GM12801 (cell line): ENCODE measurements around the gene SREBF2.

ENCODE experiments used
- CTCF ChIP-seq: IDR thresholded peaks from one replicate; pipeline ENCODE4 v1.5.1; 2011; ENCODE audit warnings: control low read depth; ENCODE audit not compliant: insufficient read length; ENCODE audit errors: extremely low read depth

The SREBF2 gene

GRCh38 chr22:41821471-41822316 is 11.2 kb upstream of the SREBF2 start:
- TF ChIP-seq CTCF: no peak

- TF ChIP-seq CTCF: no peak
Observed at GRCh38 chr22:41822317-41823057, 10.4 kb upstream of the SREBF2 start.

- TF ChIP-seq CTCF: no peak
Observed at GRCh38 chr22:41823797-41824196, 9.1 kb upstream of the SREBF2 start.

GRCh38 chr22:41825376-41825775 is 7.5 kb upstream of the SREBF2 start:
- TF ChIP-seq CTCF: no peak

GRCh38 chr22:41826021-41826420 is 6.9 kb upstream of the SREBF2 start:
- no peak for TF ChIP-seq CTCF

- TF ChIP-seq CTCF: no peak
Observed at GRCh38 chr22:41826430-41827383, 6.2 kb upstream of the SREBF2 start.

GRCh38 chr22:41827671-41828070 is 5.2 kb upstream of the SREBF2 start:
- TF ChIP-seq CTCF: no peak
